Keratinocyte (primary cell): ENCODE measurements around the gene LDAF1. TPM values are rescaled to one million over a fixed set of nuclear protein-coding genes. Genes with fewer than 3 reads are reported as not detected.

Experiments
- DNase-seq: peaks from one replicate; pipeline ENCODE4 v3.0.0-alpha.2; 2011; ENCODE audit warnings: low read depth, missing footprints, low spot score
- FAIRE-seq: peaks from 2 replicates; lab custom pipeline; 2011; peaks lifted over from hg19 to GRCh38; lab: Jason Lieb, UNC
- H2AFZ ChIP-seq: 2 replicates; pipeline ENCODE4 v1.6.0; 2012; ENCODE audit warnings: low read length, control low read depth, inconsistent platforms; ENCODE audit not compliant: control insufficient read depth
- H3K27ac ChIP-seq: 2 replicates; pipeline ENCODE4 v1.5.1; 2011; ENCODE audit warnings: low read length; ENCODE audit not compliant: control insufficient read depth, insufficient read depth
- H3K27me3 ChIP-seq: 3 replicates; pipeline ENCODE4 v1.6.0; 2011; ENCODE audit warnings: low read length; ENCODE audit not compliant: control insufficient read depth, insufficient read depth; ENCODE audit errors: extremely low read depth
- H3K36me3 ChIP-seq, 2 experiments: 2 replicates in 1 of 2; 3 replicates in 1 of 2; pipeline ENCODE4 v1.5.1; 2011; ENCODE audit warnings: low read length in 2 of 2, mild to moderate bottlenecking in 1 of 2; ENCODE audit not compliant: control insufficient read depth in 2 of 2, insufficient read depth in 2 of 2; ENCODE audit errors: extremely low read depth in 1 of 2
- H3K4me1 ChIP-seq: 3 replicates; pipeline ENCODE4 v1.5.1; 2011; ENCODE audit warnings: low read length; ENCODE audit not compliant: control insufficient read depth, insufficient read depth; ENCODE audit errors: extremely low read depth
- H3K4me2 ChIP-seq: 3 replicates; pipeline ENCODE4 v1.6.0; 2011; ENCODE audit warnings: low read depth, low read length; ENCODE audit not compliant: control insufficient read depth, insufficient read depth; ENCODE audit errors: extremely low read depth
- H3K4me3 ChIP-seq, 3 experiments: fragments of 200-600 bp in 1 of 3; sonication (generic) in 1 of 3; 2 replicates in 2 of 3; 3 replicates in 1 of 3; pipeline ENCODE4 v1.5.1; 2011 to 2016; ENCODE audit warnings: low read length in 3 of 3, mild to moderate bottlenecking in 3 of 3, control low read depth in 2 of 3, inconsistent platforms in 1 of 3, low read depth in 1 of 3, mixed read lengths in 1 of 3, mixed run types in 1 of 3, moderate library complexity in 1 of 3; ENCODE audit not compliant: control insufficient read depth in 2 of 3, insufficient read depth in 2 of 3; ENCODE audit errors: extremely low read depth in 1 of 3
- H3K79me2 ChIP-seq: 2 replicates; pipeline ENCODE4 v1.6.0; 2012; ENCODE audit warnings: low read length; ENCODE audit not compliant: control insufficient read depth, insufficient read depth
- H3K9ac ChIP-seq: 3 replicates; pipeline ENCODE4 v1.6.0; 2011; ENCODE audit warnings: low read length; ENCODE audit not compliant: control insufficient read depth, insufficient read depth; ENCODE audit errors: extremely low read depth
- H3K9me1 ChIP-seq: 3 replicates; pipeline ENCODE4 v1.6.0; 2011; ENCODE audit warnings: low read length; ENCODE audit not compliant: control insufficient read depth, insufficient read depth; ENCODE audit errors: extremely low read depth
- H3K9me3 ChIP-seq: 2 replicates; pipeline ENCODE4 v1.5.1; 2012; ENCODE audit warnings: low read depth, low read length; ENCODE audit not compliant: control insufficient read depth
- H4K20me1 ChIP-seq: 3 replicates; pipeline ENCODE4 v1.6.0; 2011; ENCODE audit warnings: low read length; ENCODE audit not compliant: control insufficient read depth, insufficient read depth; ENCODE audit errors: extremely low read depth
- CTCF ChIP-seq, 3 experiments: IDR thresholded peaks in 1 of 3; conservative IDR thresholded peaks in 1 of 3; optimal IDR thresholded peaks in 1 of 3; 2 replicates in 2 of 3; 3 replicates in 1 of 3; pipeline versions ENCODE3 to v1.5.1; 2011; ENCODE audit warnings: low read length in 3 of 3, mild to moderate bottlenecking in 3 of 3, moderate library complexity in 2 of 3, control low read depth in 1 of 3, inconsistent platforms in 1 of 3; ENCODE audit not compliant: insufficient read depth in 2 of 3; ENCODE audit errors: extremely low read depth in 1 of 3
- EZH2 ChIP-seq: IDR thresholded peaks from one replicate; pipeline ENCODE4 v1.6.1; 2012; ENCODE audit warnings: inconsistent platforms, mild to moderate bottlenecking, low read length, moderate library complexity
- dilution Hi-C: fragments of 300-500 bp; cut with MboI; formaldehyde crosslinking; loops from one replicate; pipeline ENCODE4 v1.7.0; 2020; ENCODE audit warnings: low sequenced_read_pairs; ENCODE audit not compliant: extremely low pct_ligation_motif_present
- polyA plus RNA-seq, 5 experiments: library from polyadenylated mRNA; depleted of rRNA in 3 of 5; stranded (reverse) in 3 of 5; stranded (forward) in 1 of 5; unstranded in 1 of 5; fragments of >200 nt; gene quantifications; 1 replicate in 1 of 5; 2 replicates in 3 of 5; 3 replicates in 1 of 5; pipeline versions ENCODE4 v1.2.1 to v1.2.3, GENCODE V29; 2011 to 2012; ENCODE audit warnings: missing spikeins in 2 of 5, low read depth in 1 of 5, low replicate concordance in 1 of 5

The LDAF1 gene
- polyA plus RNA-seq, 1 donor (not counting 4 experiments of a cell fraction or from before 2014, with no cell fraction given) = 45.4 TPM

- Histone ChIP-seq H3K4me2 (no peak within 1 kb of the TSS), H3K9me3 (no peaks in the 10 kb centered on the region), H3K4me3 (no peak within 1 kb of the TSS), H3K79me2 (no peaks in the 10 kb centered on the region), H3K4me1 (no peaks in the 10 kb centered on the region), H3K27ac (no peak within 1 kb of the TSS), H2AFZ (no peak within 1 kb of the TSS), H3K9me1 (no peaks in the 10 kb centered on the region), H3K9ac (no peak within 1 kb of the TSS), H3K27me3 (no peaks in the 10 kb centered on the region), H4K20me1 (no peaks in the 10 kb centered on the region), H3K36me3 (no peaks in the 10 kb centered on the region)
- dilution Hi-C loops = no loop called here
- FAIRE-seq (no peak), DNase-seq (no peak)
- TF ChIP-seq CTCF (optimal IDR thresholded peaks at IDR 0.05 in 1 of 3, IDR thresholded peaks at IDR 0.05 in 1 of 3, conservative IDR thresholded peaks at IDR 0.05 in 1 of 3; ENCODE audit: extremely low read depth in 1 of 3, insufficient read depth in 2 of 3, low read length in 3 of 3) = no peak
- TF ChIP-seq EZH2 = no peak
Measured at GRCh38 chr16:21211486-21211885, 53.0 kb downstream of the LDAF1 start, which contains the start of gene ZP2. TSS of gene ZP2 (minus strand) at chr16:21211574. CDS start at chr16:21211547, 27 bp downstream.

DNA sequence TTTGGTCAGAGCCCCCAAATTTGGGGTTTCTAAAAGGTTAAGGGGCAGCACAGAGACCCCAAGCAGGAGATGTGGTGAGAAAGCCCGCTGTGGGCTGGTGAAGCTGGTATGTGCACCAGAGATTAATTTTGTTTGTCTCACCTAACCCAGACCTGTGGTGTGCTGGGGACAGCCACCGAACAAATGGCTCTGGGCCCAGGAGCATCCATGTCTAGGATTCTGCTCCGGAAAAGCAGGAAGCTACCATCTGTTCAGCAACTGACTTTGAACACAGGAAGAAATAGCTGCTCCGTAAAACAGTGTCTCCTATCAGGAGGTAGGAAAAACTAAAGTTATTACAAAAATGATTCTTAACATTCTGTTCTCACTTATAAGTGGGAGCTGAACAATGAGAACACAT is 55.6 kb downstream of the LDAF1 start:
- Histone ChIP-seq H2AFZ (no peak overlapping the region), H3K9me1 (no peaks in the 10 kb centered on the region), H3K36me3 (no peaks in the 10 kb centered on the region), H3K4me1 (no peaks in the 10 kb centered on the region), H3K9ac (no peak overlapping the region), H3K4me3 (no peak overlapping the region), H4K20me1 (no peaks in the 10 kb centered on the region), H3K27me3 (no peaks in the 10 kb centered on the region), H3K4me2 (no peak overlapping the region), H3K9me3 (no peaks in the 10 kb centered on the region), H3K27ac (no peak overlapping the region), H3K79me2 (no peaks in the 10 kb centered on the region)
- TF ChIP-seq EZH2 (no peak), CTCF (optimal IDR thresholded peaks at IDR 0.05 in 1 of 3, IDR thresholded peaks at IDR 0.05 in 1 of 3, conservative IDR thresholded peaks at IDR 0.05 in 1 of 3; ENCODE audit: extremely low read depth in 1 of 3, insufficient read depth in 2 of 3, low read length in 3 of 3) (no peak)
- DNase-seq = no peak
- dilution Hi-C loops = no loop called here
- FAIRE-seq = no peak
